Measurements from ENCODE around the gene CRMP1.

DNA sequence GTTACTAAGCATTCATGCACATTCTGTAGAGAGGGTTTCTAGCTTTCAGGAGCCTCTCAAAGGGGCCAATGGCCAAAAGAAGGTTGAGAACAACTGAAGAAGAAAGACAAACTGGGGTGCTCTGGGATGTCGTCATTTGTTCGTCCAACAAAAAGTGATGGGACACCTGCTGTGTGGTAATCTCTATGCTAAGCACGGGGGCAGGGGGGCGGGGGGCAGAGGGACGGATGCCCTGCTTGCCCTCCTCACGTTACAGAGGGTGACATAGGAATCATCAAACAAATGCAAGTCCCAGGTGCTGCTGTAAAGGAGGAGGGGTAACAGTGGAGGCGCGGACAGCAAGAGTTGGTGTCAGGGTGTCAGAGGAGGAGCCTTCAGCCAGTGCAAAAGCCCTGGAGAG, 12.8 kb upstream of the CRMP1 start:
- no peak for TF ChIP-seq POLR2AphosphoS5 (IDR thresholded peaks at IDR 0.05)
- no peak for TF ChIP-seq CTCF (IDR thresholded peaks at IDR 0.05)
